Measurements from ENCODE around the gene DMD. TPM values are rescaled to one million over a fixed set of nuclear protein-coding genes. Genes with fewer than 3 reads are reported as not detected.

DMD gene
- total and polyA plus RNA-seq, 2 of the 8 experiments (the other 6 are each of a cell fraction or from before 2014, with no cell fraction given) = 4.8 to 7.4 TPM

DNA sequence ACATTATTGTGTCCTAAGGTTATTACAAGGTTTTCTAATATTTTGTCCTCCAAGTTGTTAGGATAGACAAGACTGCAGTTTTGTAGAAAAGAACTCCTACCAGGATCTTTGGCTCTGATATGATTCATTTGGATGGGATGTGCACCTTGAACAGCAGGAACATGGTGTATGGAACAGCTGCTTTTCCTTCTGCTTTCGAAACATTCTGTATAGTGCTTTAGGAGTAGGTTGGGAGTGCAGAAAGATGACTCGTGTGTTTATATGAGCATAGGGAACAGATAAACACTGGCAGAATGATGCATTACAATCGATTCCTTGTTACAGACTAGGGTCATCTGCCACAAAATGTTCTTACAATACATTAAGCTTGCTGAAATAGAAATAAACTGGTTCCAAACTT lies 790.1 kb downstream of the DMD start:
- Histone ChIP-seq H2AK5ac (ENCODE audit: low read depth, low read length) (no peak overlapping the region), H3K4me2 (ENCODE audit: insufficient read depth in 1 of 2, low read depth in 2 of 2, low read length in 2 of 2) (no peak overlapping the region), H3K27ac (ENCODE audit: low read depth, low read length) (no peak overlapping the region), H3K14ac (ENCODE audit: insufficient read length) (no peak overlapping the region), H3K18ac (ENCODE audit: extremely low read depth, low read length) (no peak overlapping the region), H3K4me3 (ENCODE audit: extremely low read depth in 1 of 4, insufficient read depth in 2 of 4, low read depth in 3 of 4, low read length in 4 of 4) (no peak overlapping the region), H3K56ac (replicated peaks; ENCODE audit: insufficient read length, low read depth, low read length) (no peak overlapping the region), H4K5ac (ENCODE audit: insufficient read length, low read depth, low read length) (no peak overlapping the region), H3K23me2 (ENCODE audit: low read depth, low read length) (no peaks in the 10 kb centered on the region), H2AFZ (ENCODE audit: low read length) (no peak overlapping the region), H3K9ac (replicated peaks in 1 of 4; ENCODE audit: extremely low read depth in 1 of 4, low read depth in 3 of 4, low read length in 3 of 4) (no peak overlapping the region), H3K79me1 (ENCODE audit: low read depth, low read length) (no peaks in the 10 kb centered on the region), H3K9me3 (ENCODE audit: insufficient read depth in 2 of 2, low read depth in 1 of 2, low read length in 1 of 2) (no peaks in the 10 kb centered on the region), H4K20me1 (replicated peaks in 1 of 2; ENCODE audit: control insufficient read depth in 1 of 2, insufficient read depth in 2 of 2, low read length in 2 of 2) (no peaks in the 10 kb centered on the region), H3K4me1 (replicated peaks in 1 of 4; ENCODE audit: control insufficient read depth in 3 of 4, insufficient read depth in 4 of 4, low read length in 3 of 4) (no peaks in the 10 kb centered on the region), H3K36me3 (ENCODE audit: control insufficient read depth in 2 of 4, insufficient read depth in 4 of 4, low read length in 3 of 4) (no peaks in the 10 kb centered on the region), H3K4ac (replicated peaks; ENCODE audit: insufficient read length, low read depth, low read length) (no peak overlapping the region), H2BK20ac (ENCODE audit: low read length) (no peak overlapping the region), H2BK5ac (ENCODE audit: low read depth, low read length) (no peak overlapping the region), H4K91ac (replicated peaks; ENCODE audit: insufficient read length, low read length) (no peak overlapping the region), H2BK12ac (ENCODE audit: low read depth, low read length) (no peak overlapping the region), H4K8ac (ENCODE audit: extremely low read depth, insufficient read depth, low read length) (no peak overlapping the region), H3K23ac (ENCODE audit: insufficient read length) (no peak overlapping the region), H2BK15ac (ENCODE audit: low read length) (no peak overlapping the region), H2BK120ac (replicated peaks; ENCODE audit: low read depth, low read length) (no peak overlapping the region), H3K79me2 (ENCODE audit: control insufficient read depth in 1 of 2, insufficient read depth in 2 of 2, low read length in 2 of 2) (no peaks in the 10 kb centered on the region), H3K27me3 (replicated peaks in 1 of 4; ENCODE audit: control insufficient read depth in 3 of 4, extremely low read depth in 1 of 4, insufficient read depth in 3 of 4, low read length in 3 of 4) (no peaks in the 10 kb centered on the region)
- TF ChIP-seq NANOG (IDR thresholded peaks at IDR 0.05; ENCODE audit: insufficient read depth, low read depth, low read length, poor library complexity, severe bottlenecking) (no peak), EP300 (IDR thresholded peaks at IDR 0.05; ENCODE audit: borderline replicate concordance in 1 of 2, low read depth in 2 of 2, low read length in 2 of 2) (no peak), POLR2AphosphoS5 (IDR thresholded peaks at IDR 0.05; ENCODE audit: low read depth, low read length) (no peak), NRF1 (IDR thresholded peaks at IDR 0.05; ENCODE audit: low read depth, low read length) (no peak), EZH2 (IDR thresholded peaks at IDR 0.05; ENCODE audit: low read depth, low read length, severe bottlenecking) (no peak), SP4 (IDR thresholded peaks at IDR 0.05; ENCODE audit: low read length) (no peak), TAF1 (IDR thresholded peaks at IDR 0.05; ENCODE audit: low read depth, low read length) (no peak), FOSL1 (IDR thresholded peaks at IDR 0.05; ENCODE audit: insufficient read depth, low read depth, low read length) (no peak), GTF2F1 (IDR thresholded peaks at IDR 0.05; ENCODE audit: borderline replicate concordance, low read depth, low read length) (no peak), ASH2L (IDR thresholded peaks at IDR 0.05; ENCODE audit: low read length) (no peak), CBX5 (IDR thresholded peaks at IDR 0.05; ENCODE audit: low read depth, low read length) (no peak), EGR1 (IDR thresholded peaks at IDR 0.05; ENCODE audit: borderline replicate concordance, low read depth, low read length) (no peak), SP1 (IDR thresholded peaks at IDR 0.05; ENCODE audit: low read depth, low read length) (no peak)
- WGBS, 2 experiments (ENCODE audit: extremely low coverage in 1 of 2, insufficient coverage in 1 of 2, insufficient read length in 1 of 2, insufficient replicate concordance in 2 of 2, low coverage in 1 of 2, low lambda C conversion rate in 2 of 2, missing lambda C conversion rate in 1 of 2) = 90% methylated on average over 3 of the region's 3 CpGs; no CpG with 5 or more reads in 1 of the 2 experiments
- FAIRE-seq = peak; percentile 24
- DNase-seq (ENCODE audit: low read depth in 1 of 2, low spot score in 2 of 2) = no peak
- CTCF ChIA-PET (ENCODE audit: partially characterized antibody) = no interaction called here
- POLR2A ChIA-PET (ENCODE audit: partially characterized antibody) = no interaction called here

Data from H1 (cell line).